Neuron (in vitro differentiated cells): ENCODE measurements around the gene FGF11.
A peak's percentile ranks its signal among the peaks of the same experiment; 100 is the strongest.
"Not testable (repeated sequence)": the region's sequence is repeated elsewhere in the genome, so short reads cannot be mapped to it uniquely, and the experiment has no call there.

ENCODE experiments used
- H2AFZ ChIP-seq: one replicate; pipeline ENCODE4 v1.6.1; 2013; ENCODE audit warnings: low read depth, mild to moderate bottlenecking, inconsistent platforms, low read length, moderate library complexity
- H3K27me3 ChIP-seq: one replicate; pipeline ENCODE4 v1.6.1; 2013; ENCODE audit warnings: low read length; ENCODE audit not compliant: insufficient read depth
- H3K36me3 ChIP-seq: one replicate; pipeline ENCODE4 v1.6.1; 2013; ENCODE audit warnings: low read length; ENCODE audit not compliant: insufficient read depth
- H3K4me1 ChIP-seq: one replicate; pipeline ENCODE4 v1.6.1; 2013; ENCODE audit warnings: low read length; ENCODE audit not compliant: insufficient read depth
- H3K4me3 ChIP-seq: 2 replicates; pipeline ENCODE4 v1.5.1; 2013; ENCODE audit warnings: mild to moderate bottlenecking, low read length, moderate library complexity
- H3K9me3 ChIP-seq: one replicate; pipeline ENCODE4 v1.6.1; 2013; ENCODE audit warnings: low read length

FGF11 gene

GRCh38 chr17:7478276-7479212, 39.2 kb downstream of the FGF11 start:
- Histone ChIP-seq H3K36me3 (no peaks in the 10 kb centered on the region), H3K4me1 (peaks cover 32% of the 10 kb centered on the region), H3K27me3 (no peaks in the 10 kb centered on the region), H2AFZ (no peak overlapping the region), H3K4me3 (peak overlapping the region; percentile 55), H3K9me3 (no peaks in the 10 kb centered on the region)

- peak within 1 kb of the TSS; percentile 58 for H3K4me3 ChIP-seq
- H3K9me3 ChIP-seq: no peaks in the 10 kb centered on the region
- H3K36me3 ChIP-seq: no peaks in the 10 kb centered on the region
- H3K27me3 ChIP-seq: no peaks in the 10 kb centered on the region
- H3K4me1 ChIP-seq: peaks cover 32% of the 10 kb centered on the region
- peak within 1 kb of the TSS; percentile 8 for H2AFZ ChIP-seq
Measured at GRCh38 chr17:7479213-7480088, 40.1 kb downstream of the FGF11 start, which contains the start of gene ZBTB4. Gene ZBTB4, minus strand, starts transcription at chr17:7479631. Its CDS starts 12,830 bp downstream, at chr17:7466801.

- Histone ChIP-seq H3K4me1 (peaks cover 33% of the 10 kb centered on the region), H3K36me3 (no peaks in the 10 kb centered on the region)
Measured at GRCh38 chr17:7480089-7480384, 40.7 kb downstream of the FGF11 start.

GRCh38 chr17:7481275-7481674, 42.0 kb downstream of the FGF11 start, which contains the start of gene SLC35G6:
Gene SLC35G6, plus strand, starts transcription at chr17:7481446. Its CDS starts 71 bp downstream, at chr17:7481517.
- H3K27me3 ChIP-seq, H3K36me3 ChIP-seq, H2AFZ ChIP-seq, H3K9me3 ChIP-seq: not testable (repeated sequence)
- Histone ChIP-seq H3K4me3 (peak within 1 kb of the TSS; percentile 58), H3K4me1 (peaks cover 42% of the 10 kb centered on the region)

More at GRCh38 chr17:7480089-7480384, 40.7 kb downstream of the FGF11 start:
- Histone ChIP-seq H3K4me3 (peak overlapping the region; percentile 58), H3K9me3 (no peaks in the 10 kb centered on the region), H2AFZ (peak overlapping the region; percentile 8), H3K27me3 (no peaks in the 10 kb centered on the region)

- not testable (repeated sequence) for H3K4me3 ChIP-seq, H3K36me3 ChIP-seq, H3K27me3 ChIP-seq, H2AFZ ChIP-seq, H3K9me3 ChIP-seq
- H3K4me1 ChIP-seq: peaks cover 44% of the 10 kb centered on the region
Measured at GRCh38 chr17:7481842-7482741, 42.8 kb downstream of the FGF11 start.

- H3K4me3 ChIP-seq: peak overlapping the region; percentile 81
Measured at GRCh38 chr17:7482742-7483088, 43.4 kb downstream of the FGF11 start.

GRCh38 chr17:7483255-7484066, 44.1 kb downstream of the FGF11 start:
- Histone ChIP-seq H3K4me3 (peak overlapping the region; percentile 81), H2AFZ (peak overlapping the region; percentile 30), H3K36me3 (peaks cover 11% of the 10 kb centered on the region), H3K27me3 (no peaks in the 10 kb centered on the region), H3K4me1 (peaks cover 35% of the 10 kb centered on the region), H3K9me3 (no peaks in the 10 kb centered on the region)

More at GRCh38 chr17:7482742-7483088, 43.4 kb downstream of the FGF11 start:
- not testable (repeated sequence) for H3K27me3 ChIP-seq, H2AFZ ChIP-seq, H3K36me3 ChIP-seq, H3K9me3 ChIP-seq
- peaks cover 42% of the 10 kb centered on the region for H3K4me1 ChIP-seq

- H3K4me3 ChIP-seq: peak within 1 kb of the TSS; percentile 81
- H3K4me1 ChIP-seq: peaks cover 32% of the 10 kb centered on the region
- peaks cover 11% of the 10 kb centered on the region for H3K36me3 ChIP-seq
- H2AFZ ChIP-seq: peak within 1 kb of the TSS; percentile 30
- H3K9me3 ChIP-seq: no peaks in the 10 kb centered on the region
- H3K27me3 ChIP-seq: no peaks in the 10 kb centered on the region
Measured at GRCh38 chr17:7484067-7484918, 45.0 kb downstream of the FGF11 start, which contains the start of gene POLR2A. Gene POLR2A, plus strand, starts transcription at chr17:7484366.

- H3K9me3 ChIP-seq: peaks cover 2% of the 10 kb centered on the region
- peaks cover 31% of the 10 kb centered on the region for H3K4me1 ChIP-seq
- H3K4me3 ChIP-seq: peak overlapping the region; percentile 81
- no peak overlapping the region for H2AFZ ChIP-seq
- H3K27me3 ChIP-seq: no peaks in the 10 kb centered on the region
- peaks cover 11% of the 10 kb centered on the region for H3K36me3 ChIP-seq
Measured at GRCh38 chr17:7484919-7485377, 45.6 kb downstream of the FGF11 start.

- Histone ChIP-seq H3K4me3 (peak overlapping the region; percentile 81), H3K4me1 (peaks cover 28% of the 10 kb centered on the region), H2AFZ (no peak overlapping the region), H3K36me3 (peaks cover 20% of the 10 kb centered on the region), H3K9me3 (peaks cover 5% of the 10 kb centered on the region), H3K27me3 (no peaks in the 10 kb centered on the region)
Measured at GRCh38 chr17:7486181-7486580, 46.9 kb downstream of the FGF11 start.

- peaks cover 20% of the 10 kb centered on the region for H3K4me1 ChIP-seq
- no peaks in the 10 kb centered on the region for H3K27me3 ChIP-seq
- peaks cover 5% of the 10 kb centered on the region for H3K9me3 ChIP-seq
- H2AFZ ChIP-seq: no peak overlapping the region
- no peak overlapping the region for H3K4me3 ChIP-seq
- peaks cover 41% of the 10 kb centered on the region for H3K36me3 ChIP-seq
Measured at GRCh38 chr17:7490144-7490543, 50.8 kb downstream of the FGF11 start.
